PC-3 (cell line): ENCODE measurements around the gene USP15.
"Not testable (repeated sequence)": the region's sequence is repeated elsewhere in the genome, so short reads cannot be mapped to it uniquely, and the experiment has no call there.

Experiments
- EZH2 ChIP-seq: fragments of 300-600 bp; sonication (generic); IDR thresholded peaks from one replicate; pipeline ENCODE4 v1.6.1; 2017; ENCODE audit warnings: antibody characterized with exemption, mild to moderate bottlenecking, low read length; ENCODE audit not compliant: unreplicated experiment
- TF ChIP-seq, protein P1 (sequence below): fragments of 300-600 bp; sonication (generic); conservative IDR thresholded peaks from 2 replicates; pipeline ENCODE4 v1.5.1; 2017; ENCODE audit warnings: antibody characterized with exemption, low read depth, mild to moderate bottlenecking, low read length

DNA sequence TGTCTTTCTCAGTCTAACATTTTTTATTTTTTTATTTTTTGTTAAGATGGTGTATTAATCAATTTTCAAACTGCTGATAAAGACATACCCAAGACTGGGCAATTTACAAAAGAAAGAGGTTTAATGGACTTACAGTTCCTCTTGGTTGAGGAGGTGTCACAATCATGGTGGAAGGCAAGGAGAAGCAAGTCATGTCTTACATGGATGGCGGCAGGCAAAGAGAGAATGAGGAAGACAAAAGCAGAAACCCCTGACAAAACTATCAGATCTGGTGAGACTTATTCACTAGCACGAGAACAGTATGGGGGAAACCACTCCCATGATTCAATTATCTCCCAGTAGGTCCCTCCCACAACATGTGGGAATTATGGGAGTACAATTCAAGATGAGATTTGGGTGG lies 195.2 kb downstream of the USP15 start:
- TF ChIP-seq, protein P1, sequence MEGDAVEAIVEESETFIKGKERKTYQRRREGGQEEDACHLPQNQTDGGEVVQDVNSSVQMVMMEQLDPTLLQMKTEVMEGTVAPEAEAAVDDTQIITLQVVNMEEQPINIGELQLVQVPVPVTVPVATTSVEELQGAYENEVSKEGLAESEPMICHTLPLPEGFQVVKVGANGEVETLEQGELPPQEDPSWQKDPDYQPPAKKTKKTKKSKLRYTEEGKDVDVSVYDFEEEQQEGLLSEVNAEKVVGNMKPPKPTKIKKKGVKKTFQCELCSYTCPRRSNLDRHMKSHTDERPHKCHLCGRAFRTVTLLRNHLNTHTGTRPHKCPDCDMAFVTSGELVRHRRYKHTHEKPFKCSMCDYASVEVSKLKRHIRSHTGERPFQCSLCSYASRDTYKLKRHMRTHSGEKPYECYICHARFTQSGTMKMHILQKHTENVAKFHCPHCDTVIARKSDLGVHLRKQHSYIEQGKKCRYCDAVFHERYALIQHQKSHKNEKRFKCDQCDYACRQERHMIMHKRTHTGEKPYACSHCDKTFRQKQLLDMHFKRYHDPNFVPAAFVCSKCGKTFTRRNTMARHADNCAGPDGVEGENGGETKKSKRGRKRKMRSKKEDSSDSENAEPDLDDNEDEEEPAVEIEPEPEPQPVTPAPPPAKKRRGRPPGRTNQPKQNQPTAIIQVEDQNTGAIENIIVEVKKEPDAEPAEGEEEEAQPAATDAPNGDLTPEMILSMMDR: not testable (repeated sequence)
- not testable (repeated sequence) for TF ChIP-seq EZH2
